ENCODE data around the gene LAMA4.

Gene LAMA4

DNA sequence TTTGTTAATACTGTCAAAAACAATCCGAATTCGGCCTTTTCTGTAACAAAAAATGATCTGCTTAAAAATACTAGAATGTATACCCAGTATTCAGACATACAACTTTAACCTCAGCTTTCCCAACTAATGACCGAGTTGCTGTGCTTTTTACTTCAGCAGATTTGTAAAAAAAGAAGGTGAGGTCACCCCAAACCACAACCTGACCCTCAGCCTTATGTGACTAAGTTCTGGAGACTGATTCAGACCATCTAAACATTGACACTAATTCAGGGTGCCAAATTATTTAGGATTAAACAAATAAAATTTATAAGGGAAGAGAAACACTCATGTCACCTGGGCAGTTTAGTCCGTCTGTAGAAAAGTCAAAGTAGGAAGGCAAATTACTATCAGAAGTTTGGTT lies 192.8 kb downstream of the LAMA4 start:
- DNase-seq: no peak

Data from NCI-H1436 treated with DMSO at 0.1 percent for 48 hours (cell line).